Measurements from ENCODE around the gene SAPCD1. TPM values are rescaled to one million over a fixed set of nuclear protein-coding genes. Genes with fewer than 3 reads are reported as not detected.

SAPCD1 gene
- total RNA-seq, 1 experiment from 2014 or later: 13.7 TPM

DNA sequence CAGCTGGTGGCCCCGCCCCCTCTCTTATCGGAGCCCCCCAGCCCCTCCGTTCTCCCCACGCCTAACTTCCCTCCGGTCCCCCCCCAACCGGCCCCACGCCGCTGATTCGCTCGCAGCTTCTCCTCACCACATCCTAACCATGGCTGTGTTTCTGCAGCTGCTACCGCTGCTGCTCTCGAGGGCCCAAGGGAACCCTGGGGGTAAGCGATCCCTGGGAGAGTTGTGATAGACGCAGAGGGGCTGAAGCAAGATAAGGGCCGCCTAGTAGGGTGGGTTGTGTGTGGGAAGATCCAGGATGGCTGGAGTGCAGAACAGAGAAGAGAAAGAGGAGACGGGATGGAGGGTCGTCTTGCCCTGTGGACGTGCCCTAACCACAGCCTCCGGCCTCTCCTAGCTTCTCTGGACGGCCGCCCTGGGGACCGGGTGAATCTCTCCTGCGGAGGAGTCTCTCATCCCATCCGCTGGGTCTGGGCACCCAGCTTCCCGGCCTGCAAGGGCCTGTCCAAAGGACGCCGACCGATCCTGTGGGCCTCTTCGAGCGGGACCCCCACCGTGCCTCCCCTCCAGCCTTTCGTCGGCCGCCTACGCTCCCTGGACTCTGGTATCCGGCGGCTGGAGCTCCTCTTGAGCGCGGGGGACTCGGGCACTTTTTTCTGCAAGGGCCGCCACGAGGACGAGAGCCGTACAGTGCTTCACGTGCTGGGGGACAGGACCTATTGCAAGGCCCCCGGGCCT is 39.0 kb upstream of the SAPCD1 start, which contains the start of gene MPIG6B:
Gene MPIG6B (plus strand): TSS at position 129 of the 735 bp plus-strand sequence. CDS start 11 bp downstream, at position 140.
- CTCF ChIA-PET: interaction anchor here (0.6 to 3.0 kb wide), 6 partner anchors 13 to 72 kb away, joined by 3 to 16 read pairs (median 3); partner anchors contain the start of genes ABHD16A, CLIC1 and VARS1
- H3K27me3 Mint-ChIP-seq (ENCODE audit: low read depth): peaks cover 4% of the 10 kb centered on the region; the same call in 1 of the 2 replicates
- POLR2A ChIA-PET: no interaction called here
- 0 out of 2 replicates have a peak within 1 kb of the TSS, but pooled peaks have one; percentile 42 for H3K27ac Mint-ChIP-seq
- no peak; the same call in 1 of the 2 replicates for ATAC-seq
- H3K4me3 Mint-ChIP-seq: no peak within 1 kb of the TSS
- H3K9me3 Mint-ChIP-seq: no peaks in the 10 kb centered on the region
- peaks cover 7% of the 10 kb centered on the region for H3K4me1 Mint-ChIP-seq
- no peak for DNase-seq (ENCODE audit: low spot score)
- H3K36me3 Mint-ChIP-seq: peaks cover 9% of the 10 kb centered on the region
- TF ChIP-seq NR1H2 (CRISPR knock-in tag; IDR thresholded peaks at IDR 0.05) (no peak), RELA (CRISPR knock-in tag; IDR thresholded peaks at IDR 0.05; ENCODE audit: borderline replicate concordance) (no peak), MYBL2 (CRISPR knock-in tag; IDR thresholded peaks at IDR 0.05) (no peak), EMX1 (CRISPR knock-in tag; IDR thresholded peaks at IDR 0.05) (no peak), ZBTB21 (CRISPR knock-in tag; IDR thresholded peaks at IDR 0.05; ENCODE audit: borderline replicate concordance) (no peak), ARID4B (CRISPR knock-in tag; IDR thresholded peaks at IDR 0.05; ENCODE audit: borderline replicate concordance) (no peak), SP1 (CRISPR knock-in tag; conservative IDR thresholded peaks at IDR 0.05) (no peak), ZNF219 (CRISPR knock-in tag; IDR thresholded peaks at IDR 0.05; ENCODE audit: borderline replicate concordance) (no peak), ZNF671 (CRISPR knock-in tag; IDR thresholded peaks at IDR 0.05) (no peak), FOXJ3 (CRISPR knock-in tag; IDR thresholded peaks at IDR 0.05; ENCODE audit: borderline replicate concordance) (no peak), ZNF317 (CRISPR knock-in tag; IDR thresholded peaks at IDR 0.05; ENCODE audit: borderline replicate concordance, low read depth) (no peak), ZNF425 (CRISPR knock-in tag; conservative IDR thresholded peaks at IDR 0.05) (no peak), NFE2L1 (CRISPR knock-in tag; IDR thresholded peaks at IDR 0.05) (no peak)
- TF ChIP-seq, protein P1, sequence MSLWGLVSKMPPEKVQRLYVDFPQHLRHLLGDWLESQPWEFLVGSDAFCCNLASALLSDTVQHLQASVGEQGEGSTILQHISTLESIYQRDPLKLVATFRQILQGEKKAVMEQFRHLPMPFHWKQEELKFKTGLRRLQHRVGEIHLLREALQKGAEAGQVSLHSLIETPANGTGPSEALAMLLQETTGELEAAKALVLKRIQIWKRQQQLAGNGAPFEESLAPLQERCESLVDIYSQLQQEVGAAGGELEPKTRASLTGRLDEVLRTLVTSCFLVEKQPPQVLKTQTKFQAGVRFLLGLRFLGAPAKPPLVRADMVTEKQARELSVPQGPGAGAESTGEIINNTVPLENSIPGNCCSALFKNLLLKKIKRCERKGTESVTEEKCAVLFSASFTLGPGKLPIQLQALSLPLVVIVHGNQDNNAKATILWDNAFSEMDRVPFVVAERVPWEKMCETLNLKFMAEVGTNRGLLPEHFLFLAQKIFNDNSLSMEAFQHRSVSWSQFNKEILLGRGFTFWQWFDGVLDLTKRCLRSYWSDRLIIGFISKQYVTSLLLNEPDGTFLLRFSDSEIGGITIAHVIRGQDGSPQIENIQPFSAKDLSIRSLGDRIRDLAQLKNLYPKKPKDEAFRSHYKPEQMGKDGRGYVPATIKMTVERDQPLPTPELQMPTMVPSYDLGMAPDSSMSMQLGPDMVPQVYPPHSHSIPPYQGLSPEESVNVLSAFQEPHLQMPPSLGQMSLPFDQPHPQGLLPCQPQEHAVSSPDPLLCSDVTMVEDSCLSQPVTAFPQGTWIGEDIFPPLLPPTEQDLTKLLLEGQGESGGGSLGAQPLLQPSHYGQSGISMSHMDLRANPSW (CRISPR knock-in tag; conservative IDR thresholded peaks at IDR 0.05; ENCODE audit: low read depth): no peak
- TF ChIP-seq, protein P2, sequence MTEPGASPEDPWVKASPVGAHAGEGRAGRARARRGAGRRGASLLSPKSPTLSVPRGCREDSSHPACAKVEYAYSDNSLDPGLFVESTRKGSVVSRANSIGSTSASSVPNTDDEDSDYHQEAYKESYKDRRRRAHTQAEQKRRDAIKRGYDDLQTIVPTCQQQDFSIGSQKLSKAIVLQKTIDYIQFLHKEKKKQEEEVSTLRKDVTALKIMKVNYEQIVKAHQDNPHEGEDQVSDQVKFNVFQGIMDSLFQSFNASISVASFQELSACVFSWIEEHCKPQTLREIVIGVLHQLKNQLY (CRISPR knock-in tag; IDR thresholded peaks at IDR 0.05): no peak
- TF ChIP-seq, protein P3, sequence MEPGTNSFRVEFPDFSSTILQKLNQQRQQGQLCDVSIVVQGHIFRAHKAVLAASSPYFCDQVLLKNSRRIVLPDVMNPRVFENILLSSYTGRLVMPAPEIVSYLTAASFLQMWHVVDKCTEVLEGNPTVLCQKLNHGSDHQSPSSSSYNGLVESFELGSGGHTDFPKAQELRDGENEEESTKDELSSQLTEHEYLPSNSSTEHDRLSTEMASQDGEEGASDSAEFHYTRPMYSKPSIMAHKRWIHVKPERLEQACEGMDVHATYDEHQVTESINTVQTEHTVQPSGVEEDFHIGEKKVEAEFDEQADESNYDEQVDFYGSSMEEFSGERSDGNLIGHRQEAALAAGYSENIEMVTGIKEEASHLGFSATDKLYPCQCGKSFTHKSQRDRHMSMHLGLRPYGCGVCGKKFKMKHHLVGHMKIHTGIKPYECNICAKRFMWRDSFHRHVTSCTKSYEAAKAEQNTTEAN (CRISPR knock-in tag; IDR thresholded peaks at IDR 0.05): no peak
- TF ChIP-seq, protein P4, sequence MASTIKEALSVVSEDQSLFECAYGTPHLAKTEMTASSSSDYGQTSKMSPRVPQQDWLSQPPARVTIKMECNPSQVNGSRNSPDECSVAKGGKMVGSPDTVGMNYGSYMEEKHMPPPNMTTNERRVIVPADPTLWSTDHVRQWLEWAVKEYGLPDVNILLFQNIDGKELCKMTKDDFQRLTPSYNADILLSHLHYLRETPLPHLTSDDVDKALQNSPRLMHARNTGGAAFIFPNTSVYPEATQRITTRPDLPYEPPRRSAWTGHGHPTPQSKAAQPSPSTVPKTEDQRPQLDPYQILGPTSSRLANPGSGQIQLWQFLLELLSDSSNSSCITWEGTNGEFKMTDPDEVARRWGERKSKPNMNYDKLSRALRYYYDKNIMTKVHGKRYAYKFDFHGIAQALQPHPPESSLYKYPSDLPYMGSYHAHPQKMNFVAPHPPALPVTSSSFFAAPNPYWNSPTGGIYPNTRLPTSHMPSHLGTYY (CRISPR knock-in tag; IDR thresholded peaks at IDR 0.05): no peak
- TF ChIP-seq, protein P5, sequence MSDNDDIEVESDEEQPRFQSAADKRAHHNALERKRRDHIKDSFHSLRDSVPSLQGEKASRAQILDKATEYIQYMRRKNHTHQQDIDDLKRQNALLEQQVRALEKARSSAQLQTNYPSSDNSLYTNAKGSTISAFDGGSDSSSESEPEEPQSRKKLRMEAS (CRISPR knock-in tag; IDR thresholded peaks at IDR 0.05): no peak
- TF ChIP-seq, protein P6, sequence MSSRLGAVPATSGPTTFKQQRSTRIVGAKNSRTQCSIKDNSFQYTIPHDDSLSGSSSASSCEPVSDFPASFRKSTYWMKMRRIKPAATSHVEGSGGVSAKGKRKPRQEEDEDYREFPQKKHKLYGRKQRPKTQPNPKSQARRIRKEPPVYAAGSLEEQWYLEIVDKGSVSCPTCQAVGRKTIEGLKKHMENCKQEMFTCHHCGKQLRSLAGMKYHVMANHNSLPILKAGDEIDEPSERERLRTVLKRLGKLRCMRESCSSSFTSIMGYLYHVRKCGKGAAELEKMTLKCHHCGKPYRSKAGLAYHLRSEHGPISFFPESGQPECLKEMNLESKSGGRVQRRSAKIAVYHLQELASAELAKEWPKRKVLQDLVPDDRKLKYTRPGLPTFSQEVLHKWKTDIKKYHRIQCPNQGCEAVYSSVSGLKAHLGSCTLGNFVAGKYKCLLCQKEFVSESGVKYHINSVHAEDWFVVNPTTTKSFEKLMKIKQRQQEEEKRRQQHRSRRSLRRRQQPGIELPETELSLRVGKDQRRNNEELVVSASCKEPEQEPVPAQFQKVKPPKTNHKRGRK (CRISPR knock-in tag; IDR thresholded peaks at IDR 0.05; ENCODE audit: borderline replicate concordance): no peak
